ENCODE results near the gene NAV2. TPM values are rescaled to one million over a fixed set of nuclear protein-coding genes. Genes with fewer than 3 reads are reported as not detected.
A peak's percentile ranks its signal among the peaks of the same experiment; 100 is the strongest.

NAV2 gene
- total RNA-seq, 1 experiment from 2014 or later, result 63.5 TPM

- H3K27me3 Mint-ChIP-seq (ENCODE audit: insufficient read depth, unreplicated experiment), result no peaks in the 10 kb centered on the region
- intact Hi-C loops (cut with micrococcal nuclease; ENCODE audit: unreplicated experiment), result no loop called here
- no peak overlapping the region for H3K4me3 ChIP-seq (ENCODE audit: low read depth, low read length)
These were observed 114.9 kb downstream of the NAV2 start for GRCh38 chr11:19827399-19828135.

GRCh38 chr11:19828382-19829108, 115.9 kb downstream of the NAV2 start:
- no peak overlapping the region for H3K4me3 Mint-ChIP-seq (ENCODE audit: unreplicated experiment)
- H3K27ac Mint-ChIP-seq (ENCODE audit: unreplicated experiment), result peak overlapping the region; percentile 15
- H3K4me1 Mint-ChIP-seq (ENCODE audit: low read depth, unreplicated experiment), result peaks cover 17% of the 10 kb centered on the region
- ChIA-PET POLR2A (no interaction called here), CTCF (no interaction called here)
- no peaks in the 10 kb centered on the region for H3K27me3 ChIP-seq (replicated peaks; ENCODE audit: control insufficient read depth, insufficient read depth, low read length)
- intact Hi-C loops (cut with micrococcal nuclease; ENCODE audit: unreplicated experiment), result no loop called here
- no TSS peak for BruUV-seq (replicated peaks)
- no peaks in the 10 kb centered on the region for H3K9me3 Mint-ChIP-seq (ENCODE audit: unreplicated experiment)
- TF ChIP-seq CTCF (IDR thresholded peaks at IDR 0.05; ENCODE audit: insufficient read depth in 1 of 2, low read depth in 1 of 2, low read length in 1 of 2, severe bottlenecking in 1 of 2, unreplicated experiment in 1 of 2), result no peak
- peaks cover 29% of the 10 kb centered on the region for H3K4me1 ChIP-seq
- no peaks in the 10 kb centered on the region for H3K36me3 Mint-ChIP-seq (ENCODE audit: insufficient read depth, unreplicated experiment)
- H3K27me3 Mint-ChIP-seq (ENCODE audit: insufficient read depth, unreplicated experiment), result no peaks in the 10 kb centered on the region
- H3K9me3 ChIP-seq, result no peaks in the 10 kb centered on the region
- no peak for DNase-seq
- H3K36me3 ChIP-seq (ENCODE audit: control insufficient read depth, insufficient read depth, low read length), result no peaks in the 10 kb centered on the region
- H3K4me3 ChIP-seq (ENCODE audit: low read depth, low read length), result no peak overlapping the region

More at GRCh38 chr11:19827399-19828135, 114.9 kb downstream of the NAV2 start:
- ChIA-PET CTCF (no interaction called here), POLR2A (no interaction called here)
- H3K36me3 Mint-ChIP-seq (ENCODE audit: insufficient read depth, unreplicated experiment), result peaks cover under 1% of the 10 kb centered on the region
- H3K4me1 Mint-ChIP-seq (ENCODE audit: low read depth, unreplicated experiment), result peaks cover 17% of the 10 kb centered on the region
- BruUV-seq (replicated peaks), result no TSS peak
- DNase-seq, result peak; percentile 24 to 58
- H3K9me3 Mint-ChIP-seq (ENCODE audit: unreplicated experiment), result no peaks in the 10 kb centered on the region
- Histone ChIP-seq H3K9me3 (no peaks in the 10 kb centered on the region), H3K4me1 (peaks cover 29% of the 10 kb centered on the region), H3K36me3 (ENCODE audit: control insufficient read depth, insufficient read depth, low read length) (no peaks in the 10 kb centered on the region), H3K27me3 (replicated peaks; ENCODE audit: control insufficient read depth, insufficient read depth, low read length) (no peaks in the 10 kb centered on the region)
- peak overlapping the region; percentile 38 for H3K27ac Mint-ChIP-seq (ENCODE audit: unreplicated experiment)
- H3K4me3 Mint-ChIP-seq (ENCODE audit: unreplicated experiment), result no peak overlapping the region
- TF ChIP-seq CTCF (IDR thresholded peaks at IDR 0.05; ENCODE audit: insufficient read depth in 1 of 2, low read depth in 1 of 2, low read length in 1 of 2, severe bottlenecking in 1 of 2, unreplicated experiment in 1 of 2), result no peak

GRCh38 chr11:19829109-19829837, 116.6 kb downstream of the NAV2 start:
- ChIA-PET CTCF (no interaction called here), POLR2A (no interaction called here)
- no peaks in the 10 kb centered on the region for H3K9me3 Mint-ChIP-seq (ENCODE audit: unreplicated experiment)
- no TSS peak for BruUV-seq (replicated peaks)
- peaks cover 29% of the 10 kb centered on the region for H3K4me1 ChIP-seq
- no peaks in the 10 kb centered on the region for H3K27me3 ChIP-seq (replicated peaks; ENCODE audit: control insufficient read depth, insufficient read depth, low read length)
- intact Hi-C loops (cut with micrococcal nuclease; ENCODE audit: unreplicated experiment), result no loop called here
- H3K36me3 Mint-ChIP-seq (ENCODE audit: insufficient read depth, unreplicated experiment), result no peaks in the 10 kb centered on the region
- DNase-seq, result no peak
- H3K4me3 ChIP-seq (ENCODE audit: low read depth, low read length), result no peak overlapping the region
- no peaks in the 10 kb centered on the region for H3K27me3 Mint-ChIP-seq (ENCODE audit: insufficient read depth, unreplicated experiment)
- TF ChIP-seq CTCF (IDR thresholded peaks at IDR 0.05; ENCODE audit: insufficient read depth in 1 of 2, low read depth in 1 of 2, low read length in 1 of 2, severe bottlenecking in 1 of 2, unreplicated experiment in 1 of 2), result no peak
- peaks cover 17% of the 10 kb centered on the region for H3K4me1 Mint-ChIP-seq (ENCODE audit: low read depth, unreplicated experiment)
- H3K9me3 ChIP-seq, result no peaks in the 10 kb centered on the region
- H3K27ac Mint-ChIP-seq (ENCODE audit: unreplicated experiment), result no peak overlapping the region
- H3K4me3 Mint-ChIP-seq (ENCODE audit: unreplicated experiment), result no peak overlapping the region
- no peaks in the 10 kb centered on the region for H3K36me3 ChIP-seq (ENCODE audit: control insufficient read depth, insufficient read depth, low read length)
